ENCODE data around the gene TRUB1.

DNA sequence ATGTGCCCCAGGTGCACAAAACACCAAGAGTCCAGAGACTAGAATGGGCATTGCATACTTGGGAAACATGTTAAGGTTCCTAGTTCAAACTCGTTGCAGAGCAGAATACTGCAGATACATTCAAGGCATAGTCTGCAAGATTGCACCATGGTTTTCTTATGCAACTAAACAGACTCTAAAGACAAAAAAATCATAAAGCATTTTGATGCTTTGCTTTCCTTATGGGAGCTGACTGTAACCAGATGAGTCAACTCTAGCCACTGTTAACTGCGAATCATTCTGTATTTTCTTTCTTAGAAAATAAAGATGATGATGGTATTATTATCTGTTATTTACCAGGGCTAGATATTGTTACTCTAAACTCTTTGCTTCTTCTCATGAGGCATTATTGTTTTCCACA, 19.7 kb downstream of the TRUB1 start:
- TF ChIP-seq, protein P1, sequence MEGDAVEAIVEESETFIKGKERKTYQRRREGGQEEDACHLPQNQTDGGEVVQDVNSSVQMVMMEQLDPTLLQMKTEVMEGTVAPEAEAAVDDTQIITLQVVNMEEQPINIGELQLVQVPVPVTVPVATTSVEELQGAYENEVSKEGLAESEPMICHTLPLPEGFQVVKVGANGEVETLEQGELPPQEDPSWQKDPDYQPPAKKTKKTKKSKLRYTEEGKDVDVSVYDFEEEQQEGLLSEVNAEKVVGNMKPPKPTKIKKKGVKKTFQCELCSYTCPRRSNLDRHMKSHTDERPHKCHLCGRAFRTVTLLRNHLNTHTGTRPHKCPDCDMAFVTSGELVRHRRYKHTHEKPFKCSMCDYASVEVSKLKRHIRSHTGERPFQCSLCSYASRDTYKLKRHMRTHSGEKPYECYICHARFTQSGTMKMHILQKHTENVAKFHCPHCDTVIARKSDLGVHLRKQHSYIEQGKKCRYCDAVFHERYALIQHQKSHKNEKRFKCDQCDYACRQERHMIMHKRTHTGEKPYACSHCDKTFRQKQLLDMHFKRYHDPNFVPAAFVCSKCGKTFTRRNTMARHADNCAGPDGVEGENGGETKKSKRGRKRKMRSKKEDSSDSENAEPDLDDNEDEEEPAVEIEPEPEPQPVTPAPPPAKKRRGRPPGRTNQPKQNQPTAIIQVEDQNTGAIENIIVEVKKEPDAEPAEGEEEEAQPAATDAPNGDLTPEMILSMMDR (conservative IDR thresholded peaks at IDR 0.05; ENCODE audit: low read length), result no peak
- TF ChIP-seq EZH2phosphoT487 (IDR thresholded peaks at IDR 0.05; ENCODE audit: borderline replicate concordance, low read depth, low read length), result no peak

All from OCI-LY7 (cell line).